ENCODE results near the gene PKNOX1. TPM values are rescaled to one million over a fixed set of nuclear protein-coding genes. Genes with fewer than 3 reads are reported as not detected.
"Not testable (repeated sequence)": the region's sequence is repeated elsewhere in the genome, so short reads cannot be mapped to it uniquely, and the experiment has no call there.

PKNOX1 gene
- 28.4 and 29.9 TPM in 2 replicates for total RNA-seq (2014; rRNA removed; shearing (Covaris generic))
- polyA plus RNA-seq (2015; cell fraction: cytosol; rRNA removed) = 13.5 TPM in 2 replicates
- polyA plus RNA-seq (2015; cell fraction: nucleus; rRNA removed) = 14.3 and 17.0 TPM in 2 replicates

GRCh38 chr21:42973991-42974831 lies at the start of gene PKNOX1:
TSS of gene PKNOX1 (plus strand) at chr21:42974562. CDS start at chr21:43004382, 29,820 bp downstream.
- peak; percentile 95 for DNase-seq (ENCODE audit: low read depth)

- DNase-seq (ENCODE audit: low read depth) = no peak
These were observed 49.0 kb upstream of the PKNOX1 start, which contains the start of gene ERVH48-1 for GRCh38 chr21:42925114-42925926. TSS of gene ERVH48-1 (minus strand) at chr21:42925630. CDS start at chr21:42919006, 6,624 bp downstream.

- not testable (repeated sequence) for DNase-seq (ENCODE audit: low read depth)
These were observed 46.7 kb upstream of the PKNOX1 start for GRCh38 chr21:42927474-42928200.

DNA sequence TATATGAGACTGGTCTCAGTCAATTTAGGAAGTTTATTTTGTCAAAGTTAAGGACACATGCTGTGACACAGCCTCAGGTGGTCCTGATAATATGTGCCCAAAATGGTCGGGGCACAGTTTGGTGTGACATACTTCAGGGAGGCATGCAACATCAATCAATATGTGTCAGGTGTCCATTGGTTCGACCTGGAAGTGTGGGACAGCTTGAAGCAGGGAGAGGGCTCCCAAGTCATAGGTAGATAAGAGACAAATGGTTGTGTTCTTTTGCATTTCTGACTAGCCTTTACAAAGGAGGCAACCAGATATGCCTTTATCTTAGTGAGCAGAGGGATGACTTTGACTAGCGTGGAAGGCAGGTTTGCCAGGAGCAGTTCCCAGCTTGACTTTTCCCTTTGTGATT lies 44.4 kb upstream of the PKNOX1 start:
- DNase-seq (ENCODE audit: low read depth) = no peak

DNA sequence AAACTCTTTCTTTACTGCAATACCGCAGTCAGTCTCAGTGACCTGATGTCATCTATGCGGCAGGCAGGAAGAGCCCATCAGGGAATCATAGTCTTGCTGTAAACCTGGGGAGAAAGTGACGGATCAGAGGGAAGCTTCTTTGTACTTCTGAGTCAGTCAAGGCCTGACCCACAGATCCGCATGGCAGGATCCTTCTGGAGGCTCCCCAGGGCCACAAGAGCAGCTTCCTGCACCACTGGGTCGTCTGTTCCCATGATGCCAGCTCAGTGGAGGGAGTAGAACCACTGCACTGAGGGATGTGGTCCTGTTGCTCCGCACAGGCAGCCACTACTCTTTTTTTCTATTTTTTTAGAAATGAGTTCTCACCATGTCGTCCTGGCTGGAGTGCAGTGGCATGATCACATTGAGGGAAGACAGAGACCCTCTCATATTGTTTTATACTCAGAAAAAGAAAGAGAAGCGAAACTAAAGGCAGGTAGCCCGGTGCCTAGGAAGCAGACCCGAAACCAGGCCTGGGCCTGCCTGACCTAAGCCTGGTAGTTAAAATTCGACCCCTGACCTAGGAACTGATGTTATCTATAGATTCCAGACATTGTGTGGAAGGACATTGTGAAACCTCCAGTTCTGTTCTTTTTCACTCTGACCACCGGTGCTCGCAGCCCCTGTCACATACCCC lies 42.7 kb upstream of the PKNOX1 start:
- DNase-seq (ENCODE audit: low read depth) = no peak

DNA sequence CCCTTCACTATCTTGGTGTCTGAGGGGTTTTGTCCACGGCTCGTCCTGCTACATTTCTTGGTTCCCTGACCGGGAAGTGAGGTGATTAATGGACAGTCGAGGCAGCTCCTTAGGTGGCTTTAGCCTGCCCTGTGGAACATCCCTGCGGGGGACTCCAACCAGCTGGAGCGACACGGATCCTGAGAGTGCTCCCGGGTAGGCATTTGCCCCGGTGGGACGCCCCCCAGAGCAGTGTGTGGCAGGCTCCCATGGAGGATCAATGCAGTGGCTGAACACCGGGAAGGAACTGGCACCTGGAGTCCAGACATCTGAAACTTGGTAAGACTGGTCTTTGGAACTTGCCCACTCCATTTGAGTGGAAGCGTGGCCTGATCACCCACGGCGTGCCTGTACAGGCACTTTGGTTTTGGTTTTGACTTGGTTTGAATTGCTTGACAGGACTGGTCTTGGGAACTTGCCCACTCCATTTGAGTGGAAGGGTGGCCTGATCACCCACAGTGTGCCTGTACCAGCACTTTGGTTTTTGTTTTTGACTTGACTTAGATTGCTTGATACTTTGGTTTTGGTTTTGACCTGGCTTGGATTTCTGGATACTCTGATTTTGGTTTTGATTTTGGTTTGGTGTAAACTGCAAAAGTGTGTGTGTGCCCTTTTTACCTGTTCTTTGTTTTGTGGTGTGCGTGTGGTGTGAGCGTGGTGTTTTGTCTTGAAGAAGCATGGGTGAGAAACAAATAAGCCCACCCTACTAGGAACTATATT lies 41.8 kb upstream of the PKNOX1 start:
- not testable (repeated sequence) for DNase-seq (ENCODE audit: low read depth)

GRCh38 chr21:42933137-42933970 lies 41.0 kb upstream of the PKNOX1 start:
- DNase-seq (ENCODE audit: low read depth) = not testable (repeated sequence)

DNA sequence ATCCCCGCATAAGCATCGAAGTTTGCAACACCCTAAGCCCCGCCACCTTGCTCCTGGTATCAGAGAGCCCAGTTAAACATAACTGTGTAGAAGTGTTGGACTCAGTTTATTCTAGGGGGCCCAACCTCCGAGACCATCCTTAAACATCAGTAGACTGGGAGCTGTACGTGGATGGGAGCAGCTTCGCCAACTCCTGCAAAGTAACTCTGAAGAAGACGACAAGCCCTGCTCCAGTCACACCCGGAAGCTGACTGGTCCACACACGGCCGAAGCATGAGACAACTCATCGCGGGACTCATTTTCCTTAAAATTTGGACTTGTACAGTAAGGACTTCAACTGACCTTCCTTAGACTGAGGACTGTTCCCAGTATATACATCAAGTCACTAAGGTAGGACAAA lies 40.4 kb upstream of the PKNOX1 start:
- not testable (repeated sequence) for DNase-seq (ENCODE audit: low read depth)

DNA sequence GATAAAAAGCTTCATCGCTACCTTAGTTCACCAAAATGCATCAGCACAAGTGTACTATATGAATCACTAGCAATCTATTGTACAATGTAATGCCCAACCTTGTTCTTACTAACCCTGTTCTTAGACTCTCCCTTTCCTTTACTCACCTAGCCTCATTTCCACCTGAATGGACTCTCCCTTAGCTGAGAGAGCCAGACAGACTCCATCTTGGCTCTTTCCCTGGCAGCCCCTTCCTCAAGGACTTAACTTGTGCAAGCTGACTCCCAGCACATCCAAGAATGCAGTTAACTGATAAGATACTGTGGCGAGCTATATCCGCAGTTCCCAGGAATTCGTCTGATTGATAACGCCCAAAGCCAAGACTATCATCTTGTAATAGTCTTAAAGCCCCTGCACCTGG lies 38.0 kb upstream of the PKNOX1 start:
- DNase-seq (ENCODE audit: low read depth) = not testable (repeated sequence)

- DNase-seq (ENCODE audit: low read depth) = not testable (repeated sequence)
These were observed 37.1 kb upstream of the PKNOX1 start for GRCh38 chr21:42937034-42937940.

- no peak for DNase-seq (ENCODE audit: low read depth)
These were observed 36.3 kb upstream of the PKNOX1 start for GRCh38 chr21:42937960-42938605.

DNA sequence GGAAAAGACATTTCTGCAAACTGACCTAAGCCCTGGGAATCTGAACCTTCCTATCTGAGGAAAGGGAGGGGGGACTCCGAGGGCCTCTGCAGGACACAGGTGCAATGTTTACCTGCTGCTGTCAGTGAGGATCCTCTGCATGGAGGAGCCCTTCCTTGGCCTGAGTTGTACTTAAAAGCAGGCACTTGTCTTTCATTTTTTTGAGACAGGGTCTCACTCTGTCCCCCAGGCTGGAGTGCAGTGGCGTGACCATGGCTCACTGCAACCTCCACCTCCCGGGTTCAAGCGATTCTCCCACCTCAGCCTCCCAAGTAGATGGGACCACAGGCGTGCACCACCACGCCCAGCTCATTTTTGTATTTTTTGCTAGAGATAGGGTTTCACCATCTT lies 35.8 kb upstream of the PKNOX1 start:
- DNase-seq (ENCODE audit: low read depth) = not testable (repeated sequence)

DNA sequence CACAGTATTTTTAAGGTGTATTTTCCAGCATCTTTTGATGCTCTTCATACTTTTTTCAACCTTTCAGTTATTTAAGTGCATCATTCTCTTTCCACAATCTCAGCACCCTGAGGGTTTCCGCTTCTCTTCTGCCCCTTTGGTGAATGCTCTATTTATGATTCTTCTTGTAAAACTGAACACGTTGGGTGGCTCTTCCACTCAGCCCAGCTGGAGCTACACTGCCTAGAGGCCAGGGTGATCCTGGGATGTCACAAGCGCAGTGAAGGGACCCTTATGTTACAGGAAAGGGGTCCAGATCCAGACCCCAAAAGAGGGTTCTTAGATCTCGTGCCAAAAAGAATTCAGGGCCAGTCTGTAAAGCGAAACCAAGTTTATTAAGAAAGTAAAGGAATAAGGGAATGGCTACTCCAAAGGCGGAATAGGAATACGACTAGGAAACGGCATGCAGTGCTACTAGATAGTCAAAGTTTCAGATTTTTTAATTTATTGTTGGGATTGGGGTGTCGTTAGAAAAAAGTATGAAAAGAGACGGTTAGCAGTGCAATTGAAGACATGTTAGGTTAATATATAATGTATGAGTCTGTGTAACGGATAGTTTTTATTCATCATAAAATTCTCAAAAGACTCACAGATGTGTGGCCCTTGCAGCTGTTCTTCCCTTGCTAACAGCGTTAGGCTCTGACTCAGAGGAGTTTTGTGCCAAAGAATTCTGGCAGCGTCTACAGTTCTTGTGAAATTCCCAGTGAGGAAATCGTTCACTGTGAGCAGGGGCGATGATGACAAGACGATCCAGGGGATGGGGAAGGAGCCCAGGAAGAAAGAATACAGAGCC lies 34.6 kb upstream of the PKNOX1 start:
- DNase-seq (ENCODE audit: low read depth) = peak; percentile 88

DNA sequence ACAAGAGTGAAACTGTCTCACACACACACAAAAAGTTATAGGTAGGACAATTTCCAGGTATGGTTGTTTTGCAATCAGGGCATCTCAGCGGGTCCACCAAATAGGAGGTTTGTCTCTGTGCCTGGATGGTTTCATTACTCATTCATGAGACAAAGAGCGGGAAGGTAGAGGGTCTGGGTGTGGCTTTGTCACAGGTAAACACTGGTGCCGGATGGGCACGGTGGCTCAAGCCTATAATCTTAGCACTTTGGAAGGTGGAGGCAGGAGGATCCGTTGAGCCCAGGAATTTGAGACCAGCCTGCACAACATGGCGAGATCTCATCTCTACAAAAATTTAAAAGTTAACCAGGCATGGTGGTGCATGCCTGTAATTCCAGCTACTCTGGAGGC lies 32.7 kb upstream of the PKNOX1 start:
- no peak for DNase-seq (ENCODE audit: low read depth)

GRCh38 chr21:42942244-42942643 lies 32.1 kb upstream of the PKNOX1 start:
- peak; percentile 32 for DNase-seq (ENCODE audit: low read depth)

- not testable (repeated sequence) for DNase-seq (ENCODE audit: low read depth)
These were observed 25.1 kb upstream of the PKNOX1 start for GRCh38 chr21:42949094-42949755.
